ENCODE measurements around the gene CRMP1. TPM values are rescaled to one million over a fixed set of nuclear protein-coding genes. Genes with fewer than 3 reads are reported as not detected.

CRMP1 gene
- total RNA-seq, 1 experiment from 2014 or later, result not detected

DNA sequence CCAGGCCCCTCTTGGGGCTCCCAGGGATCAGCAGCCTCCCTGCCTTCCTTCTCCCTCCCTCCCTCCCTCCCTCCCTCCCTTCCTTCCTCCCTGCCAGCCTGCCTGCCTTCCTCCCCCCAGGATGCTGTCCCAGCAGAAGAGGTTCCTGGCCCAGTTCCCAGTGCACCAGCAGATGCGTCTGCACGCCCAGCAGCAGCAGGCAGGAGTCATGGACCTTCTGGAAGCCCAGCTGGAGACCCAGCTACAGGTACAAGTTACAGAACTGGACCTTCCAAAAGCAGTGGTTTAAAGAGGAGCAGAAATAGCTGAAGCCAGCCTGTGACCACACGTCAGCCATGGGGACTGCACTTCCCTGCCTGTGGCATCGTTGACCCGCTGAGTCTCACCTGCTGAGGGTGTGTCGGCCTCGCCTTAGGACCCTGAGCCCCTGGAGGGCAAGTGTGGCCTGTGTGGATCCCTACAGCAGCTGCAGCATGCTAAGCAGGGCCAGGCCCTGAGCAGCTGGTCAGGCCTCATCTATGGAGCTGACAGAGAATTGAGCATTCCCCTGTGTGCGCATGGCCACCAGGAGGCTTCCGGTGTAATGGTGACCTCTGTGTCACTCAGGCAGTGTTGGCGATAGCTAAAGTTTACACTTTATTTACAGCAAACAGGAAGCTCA lies 84.7 kb downstream of the CRMP1 start:
- H3F3A ChIP-seq (ENCODE audit: insufficient read depth, low read depth), result no peaks in the 10 kb centered on the region
- no peaks in the 10 kb centered on the region for H3K9me3 ChIP-seq (ENCODE audit: insufficient read depth, low read depth)
- no TSS peak for BruUV-seq (replicated peaks)
- POLR2A ChIA-PET (ENCODE audit: unreplicated experiment), result no interaction called here
- H4K20me1 ChIP-seq (ENCODE audit: insufficient read depth), result no peaks in the 10 kb centered on the region
- CTCF ChIA-PET, result no interaction called here
- TF ChIP-seq CTCF (conservative IDR thresholded peaks at IDR 0.05) (no peak), EZH2 (IDR thresholded peaks at IDR 0.05; ENCODE audit: low read depth) (no peak)
- H3K4me2 ChIP-seq, result no peak overlapping the region
- DNase-seq, result no peak
- intact Hi-C loops (cut with micrococcal nuclease; ENCODE audit: unreplicated experiment), result no loop called here
- no peak overlapping the region for H3K27ac ChIP-seq
- no peaks in the 10 kb centered on the region for H3K9me2 ChIP-seq (ENCODE audit: insufficient read depth)
- no peaks in the 10 kb centered on the region for H3K27me3 ChIP-seq (ENCODE audit: insufficient read depth, low read depth)
- H2AFZ ChIP-seq, result no peak overlapping the region
- no peak overlapping the region for H3K4me3 ChIP-seq
- no peaks in the 10 kb centered on the region for H3K79me2 ChIP-seq (ENCODE audit: low read depth)
- no peaks in the 10 kb centered on the region for H3K4me1 ChIP-seq (replicated peaks; ENCODE audit: insufficient read depth)
- no peaks in the 10 kb centered on the region for H3K36me3 ChIP-seq (ENCODE audit: low read depth)

DNA sequence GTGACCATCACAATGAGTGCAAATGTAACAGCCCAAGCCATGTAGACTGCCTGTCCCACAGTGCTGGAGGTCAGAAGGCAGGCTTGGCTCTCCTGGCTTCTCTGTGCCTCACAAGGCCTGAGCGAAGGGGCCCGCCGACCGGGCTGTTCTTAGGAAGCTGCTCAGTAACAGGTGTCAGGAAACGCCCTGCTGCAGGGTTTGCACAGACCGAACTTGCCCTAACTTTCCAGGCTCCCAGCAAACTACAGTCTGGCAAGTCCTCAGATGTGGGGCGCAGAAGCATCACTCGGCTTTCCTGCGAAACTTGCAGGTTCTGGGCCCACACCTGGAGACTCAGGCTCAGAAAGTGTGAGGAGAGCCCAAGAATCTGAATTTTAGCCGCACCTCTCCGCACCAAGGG lies 87.6 kb downstream of the CRMP1 start:
- H3K4me2 ChIP-seq, result no peak overlapping the region
- ChIA-PET CTCF (no interaction called here), POLR2A (ENCODE audit: unreplicated experiment) (no interaction called here)
- no TSS peak for BruUV-seq (replicated peaks)
- H3K36me3 ChIP-seq (ENCODE audit: low read depth), result no peaks in the 10 kb centered on the region
- no peaks in the 10 kb centered on the region for H3F3A ChIP-seq (ENCODE audit: insufficient read depth, low read depth)
- TF ChIP-seq EZH2 (IDR thresholded peaks at IDR 0.05; ENCODE audit: low read depth), result no peak
- no peak for TF ChIP-seq CTCF (conservative IDR thresholded peaks at IDR 0.05)
- no peaks in the 10 kb centered on the region for H3K79me2 ChIP-seq (ENCODE audit: low read depth)
- H3K9me2 ChIP-seq (ENCODE audit: insufficient read depth), result no peaks in the 10 kb centered on the region
- H3K4me1 ChIP-seq (replicated peaks; ENCODE audit: insufficient read depth), result no peaks in the 10 kb centered on the region
- H4K20me1 ChIP-seq (ENCODE audit: insufficient read depth), result no peaks in the 10 kb centered on the region
- H2AFZ ChIP-seq, result no peak overlapping the region
- DNase-seq, result no peak
- H3K9me3 ChIP-seq (ENCODE audit: insufficient read depth, low read depth), result no peaks in the 10 kb centered on the region
- H3K4me3 ChIP-seq, result no peak overlapping the region
- no peak overlapping the region for H3K27ac ChIP-seq
- H3K27me3 ChIP-seq (ENCODE audit: insufficient read depth, low read depth), result no peaks in the 10 kb centered on the region
- intact Hi-C loops (cut with micrococcal nuclease; ENCODE audit: unreplicated experiment), result no loop called here

DNA sequence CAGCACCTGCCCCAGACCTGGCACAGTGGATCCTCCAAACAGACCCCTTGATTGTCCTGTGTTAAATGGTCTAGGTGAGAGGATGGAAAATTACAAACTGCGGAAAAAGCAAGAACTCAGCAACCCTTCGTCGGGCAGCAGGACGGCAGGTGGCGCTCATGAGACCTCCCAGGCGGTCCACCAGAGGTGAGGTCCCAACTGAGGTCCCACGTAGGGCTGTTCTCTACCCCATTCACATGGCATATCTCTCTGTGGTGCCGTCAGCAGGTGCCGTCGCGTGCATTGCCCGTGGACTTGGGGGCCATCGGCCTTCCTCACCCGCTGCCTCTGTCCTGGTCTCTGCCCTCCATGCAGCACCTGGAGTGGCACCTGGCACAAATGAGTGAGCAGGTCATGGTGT lies 88.2 kb downstream of the CRMP1 start:
- no peaks in the 10 kb centered on the region for H3K9me2 ChIP-seq (ENCODE audit: insufficient read depth)
- no peaks in the 10 kb centered on the region for H3K9me3 ChIP-seq (ENCODE audit: insufficient read depth, low read depth)
- H3K4me1 ChIP-seq (replicated peaks; ENCODE audit: insufficient read depth), result no peaks in the 10 kb centered on the region
- no peaks in the 10 kb centered on the region for H3K36me3 ChIP-seq (ENCODE audit: low read depth)
- BruUV-seq (replicated peaks), result no TSS peak
- H3K4me2 ChIP-seq, result no peak overlapping the region
- ChIA-PET POLR2A (ENCODE audit: unreplicated experiment) (interaction anchor here (0.6 kb wide), 1 partner anchor 25 kb away, joined by 3 read pairs; no protein-coding TSS in a partner anchor), CTCF (no interaction called here)
- DNase-seq, result no peak
- H3K4me3 ChIP-seq, result no peak overlapping the region
- H3F3A ChIP-seq (ENCODE audit: insufficient read depth, low read depth), result no peaks in the 10 kb centered on the region
- intact Hi-C loops (cut with micrococcal nuclease; ENCODE audit: unreplicated experiment), result no loop called here
- TF ChIP-seq CTCF (conservative IDR thresholded peaks at IDR 0.05), result no peak
- no peak for TF ChIP-seq EZH2 (IDR thresholded peaks at IDR 0.05; ENCODE audit: low read depth)
- H3K27me3 ChIP-seq (ENCODE audit: insufficient read depth, low read depth), result no peaks in the 10 kb centered on the region
- H4K20me1 ChIP-seq (ENCODE audit: insufficient read depth), result no peaks in the 10 kb centered on the region
- no peak overlapping the region for H2AFZ ChIP-seq
- H3K27ac ChIP-seq, result no peak overlapping the region
- H3K79me2 ChIP-seq (ENCODE audit: low read depth), result no peaks in the 10 kb centered on the region

All from PC-9 (cell line).